Measurements from ENCODE around the gene FURIN. TPM values are rescaled to one million over a fixed set of nuclear protein-coding genes. Genes with fewer than 3 reads are reported as not detected.

Gene FURIN
- polyA plus RNA-seq, 1 of the 3 experiments (the other 2 are of a cell fraction), result 40.8 TPM

DNA sequence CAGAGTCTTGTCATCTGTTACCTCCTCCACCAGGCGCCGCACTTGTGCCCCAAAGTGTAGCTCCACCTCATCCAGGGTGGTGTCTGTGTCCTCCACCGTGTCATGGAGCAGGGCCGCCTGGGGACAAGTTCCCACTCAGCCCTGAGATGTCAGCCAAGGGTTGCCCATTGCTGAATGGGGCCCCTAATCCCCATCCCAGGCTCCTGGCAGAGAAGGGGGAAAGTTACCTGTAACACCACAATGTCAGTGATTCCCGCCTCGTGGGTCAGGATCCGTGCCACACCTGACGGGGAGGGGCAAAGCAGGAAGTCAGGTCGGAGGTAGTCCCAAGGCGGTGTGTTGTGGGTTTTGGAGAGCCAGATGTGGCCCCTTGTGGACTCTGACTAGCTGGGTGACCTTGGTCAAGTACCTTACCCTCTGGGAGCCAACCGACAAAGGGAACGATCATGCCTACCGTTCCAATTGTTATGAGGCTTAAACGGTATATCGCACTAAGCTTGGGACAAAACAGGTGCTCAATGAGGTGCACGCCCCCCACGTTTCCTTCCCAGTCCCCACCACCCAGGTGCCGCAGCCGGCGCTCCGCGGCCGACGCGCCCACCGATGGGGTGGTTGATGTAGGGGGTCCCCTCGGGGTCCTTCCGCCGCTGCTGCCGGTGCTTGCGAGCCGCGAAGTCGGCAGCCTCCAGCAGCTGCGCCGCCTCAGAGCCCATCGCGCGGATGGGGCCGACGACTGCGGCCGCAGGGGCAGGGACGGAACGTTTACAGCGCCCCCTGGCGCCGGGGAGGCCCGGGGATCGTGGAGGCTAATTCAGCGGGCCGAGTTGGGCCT, 63.7 kb downstream of the FURIN start, which contains the start of gene HDDC3 (continued):
- TF ChIP-seq, protein P1, sequence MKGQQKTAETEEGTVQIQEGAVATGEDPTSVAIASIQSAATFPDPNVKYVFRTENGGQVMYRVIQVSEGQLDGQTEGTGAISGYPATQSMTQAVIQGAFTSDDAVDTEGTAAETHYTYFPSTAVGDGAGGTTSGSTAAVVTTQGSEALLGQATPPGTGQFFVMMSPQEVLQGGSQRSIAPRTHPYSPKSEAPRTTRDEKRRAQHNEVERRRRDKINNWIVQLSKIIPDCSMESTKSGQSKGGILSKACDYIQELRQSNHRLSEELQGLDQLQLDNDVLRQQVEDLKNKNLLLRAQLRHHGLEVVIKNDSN (IDR thresholded peaks at IDR 0.05; ENCODE audit: borderline replicate concordance, low read depth), result no peak
- TF ChIP-seq RAD21 (IDR thresholded peaks at IDR 0.05; ENCODE audit: low read length) (peak; percentile 48), POLR2AphosphoS5 (IDR thresholded peaks at IDR 0.05; ENCODE audit: low read depth, low read length) (peak; percentile 73), RXRA (IDR thresholded peaks at IDR 0.05; ENCODE audit: borderline replicate concordance, low read depth) (no peak), CTCF (IDR thresholded peaks at IDR 0.05) (peak; percentile 87), SMC3 (IDR thresholded peaks at IDR 0.05; ENCODE audit: low read depth, low read length) (peak; percentile 45), FOXJ3 (CRISPR knock-in tag; IDR thresholded peaks at IDR 0.05) (no peak), EP300 (IDR thresholded peaks at IDR 0.05; ENCODE audit: borderline replicate concordance in 1 of 2, low read depth in 1 of 2, low read length in 1 of 2) (no peak), GATA2 (CRISPR knock-in tag; IDR thresholded peaks at IDR 0.05) (no peak), FOXM1 (IDR thresholded peaks at IDR 0.05; ENCODE audit: low read depth) (no peak), ELF1 (IDR thresholded peaks at IDR 0.05) (no peak), EZH2phosphoT487 (IDR thresholded peaks at IDR 0.05; ENCODE audit: borderline replicate concordance, low read depth) (no peak), ZBTB33 (IDR thresholded peaks at IDR 0.05; ENCODE audit: borderline replicate concordance, low read depth) (peak; percentile 34; the same call in 1 of the 2 replicates), RFX5 (IDR thresholded peaks at IDR 0.05; ENCODE audit: low read length) (no peak), GABPA (IDR thresholded peaks at IDR 0.05; ENCODE audit: low read depth) (no peak), JUND (IDR thresholded peaks at IDR 0.05) (no peak), TCF12 (IDR thresholded peaks at IDR 0.05) (no peak), SIN3A (IDR thresholded peaks at IDR 0.05; ENCODE audit: borderline replicate concordance, low read depth, low read length) (peak; percentile 85; the same call in 1 of the 2 replicates)
